Gastrocnemius medialis (tissue), 4 donors: ENCODE results near the gene LRRC45.

Experiments used
- POLR2A ChIP-seq, 2 donors: fragments of 450-650 bp; IDR thresholded peaks; one replicate each; pipeline ENCODE4 v1.6.1; 2017; ENCODE audit warnings: antibody characterized with exemption in 2 of 2, mild to moderate bottlenecking in 2 of 2, moderate library complexity in 2 of 2
- TF ChIP-seq, protein P1 (sequence below), 5 experiments: fragments of 450-650 bp in 3 of 5; fragments of 200-600 bp in 2 of 5; sonication (generic) in 2 of 5; IDR thresholded peaks in 4 of 5; conservative IDR thresholded peaks in 1 of 5; 1 replicate in 4 of 5; 2 replicates in 1 of 5; pipeline ENCODE4 v1.5.1; 2016 to 2019; ENCODE audit warnings: antibody characterized with exemption in 5 of 5, mild to moderate bottlenecking in 3 of 5, moderate library complexity in 3 of 5

DNA sequence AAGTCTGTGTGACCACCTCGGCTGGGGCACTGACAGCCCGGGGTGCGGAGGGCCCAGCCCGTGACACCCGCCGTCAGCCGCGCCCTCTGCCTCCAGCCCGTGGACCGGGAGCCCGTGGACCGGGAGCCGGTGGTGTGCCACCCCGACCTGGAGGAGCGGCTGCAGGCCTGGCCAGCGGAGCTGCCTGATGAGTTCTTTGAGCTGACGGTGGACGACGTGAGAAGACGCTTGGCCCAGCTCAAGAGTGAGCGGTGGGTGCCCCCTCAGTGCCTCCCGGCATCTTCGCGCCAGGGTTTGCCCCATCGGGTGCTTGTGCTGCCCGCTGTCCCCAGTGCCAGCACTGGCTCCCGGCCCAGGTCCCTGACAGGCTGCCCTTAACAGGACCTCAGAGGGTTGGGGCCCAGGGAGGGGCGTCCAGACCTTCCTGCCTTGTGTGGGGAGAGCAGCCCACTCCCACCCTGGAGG lies 14.1 kb upstream of the LRRC45 start:
- no peak for TF ChIP-seq POLR2A (IDR thresholded peaks at IDR 0.05)
- TF ChIP-seq, protein P1, sequence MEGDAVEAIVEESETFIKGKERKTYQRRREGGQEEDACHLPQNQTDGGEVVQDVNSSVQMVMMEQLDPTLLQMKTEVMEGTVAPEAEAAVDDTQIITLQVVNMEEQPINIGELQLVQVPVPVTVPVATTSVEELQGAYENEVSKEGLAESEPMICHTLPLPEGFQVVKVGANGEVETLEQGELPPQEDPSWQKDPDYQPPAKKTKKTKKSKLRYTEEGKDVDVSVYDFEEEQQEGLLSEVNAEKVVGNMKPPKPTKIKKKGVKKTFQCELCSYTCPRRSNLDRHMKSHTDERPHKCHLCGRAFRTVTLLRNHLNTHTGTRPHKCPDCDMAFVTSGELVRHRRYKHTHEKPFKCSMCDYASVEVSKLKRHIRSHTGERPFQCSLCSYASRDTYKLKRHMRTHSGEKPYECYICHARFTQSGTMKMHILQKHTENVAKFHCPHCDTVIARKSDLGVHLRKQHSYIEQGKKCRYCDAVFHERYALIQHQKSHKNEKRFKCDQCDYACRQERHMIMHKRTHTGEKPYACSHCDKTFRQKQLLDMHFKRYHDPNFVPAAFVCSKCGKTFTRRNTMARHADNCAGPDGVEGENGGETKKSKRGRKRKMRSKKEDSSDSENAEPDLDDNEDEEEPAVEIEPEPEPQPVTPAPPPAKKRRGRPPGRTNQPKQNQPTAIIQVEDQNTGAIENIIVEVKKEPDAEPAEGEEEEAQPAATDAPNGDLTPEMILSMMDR (IDR thresholded peaks at IDR 0.05 in 4 of 5, conservative IDR thresholded peaks at IDR 0.05 in 1 of 5), result no peak
